H1 (cell line): Measurements from ENCODE around the gene PTPRR.

Source experiments
- CREB1 ChIP-seq: IDR thresholded peaks from 2 replicates; pipeline ENCODE4 v1.6.1; 2012; ENCODE audit warnings: inconsistent platforms
- KDM5A ChIP-seq: fragments of 200-600 bp; IDR thresholded peaks from 2 replicates; pipeline ENCODE4 v1.7.1; 2012; ENCODE audit warnings: mild to moderate bottlenecking, low read length, inconsistent platforms, mixed read lengths
- POLR2A ChIP-seq, 2 experiments: IDR thresholded peaks; 1 replicate in 1 of 2; 2 replicates in 1 of 2; pipeline ENCODE4 v1.6.1; 2011; ENCODE audit warnings: low read depth in 2 of 2, low read length in 2 of 2, mild to moderate bottlenecking in 2 of 2; ENCODE audit errors: control extremely low read depth in 1 of 2
- POLR2AphosphoS5 ChIP-seq: IDR thresholded peaks from 2 replicates; pipeline ENCODE4 v1.6.1; 2011; ENCODE audit warnings: low read depth, low read length
- RFX5 ChIP-seq: IDR thresholded peaks from 2 replicates; pipeline ENCODE4 v1.6.1; 2011; ENCODE audit warnings: low read depth, low read length, improper control_type of control experiment, borderline replicate concordance
- RNF2 ChIP-seq: fragments of 200-900, 300-1000 bp; sonication (generic); IDR thresholded peaks from 2 replicates; pipeline ENCODE4 v1.7.1; 2016; ENCODE audit warnings: borderline replicate concordance, low read depth, mild to moderate bottlenecking, antibody characterized with exemption, low read length; ENCODE audit not compliant: poor library complexity, severe bottlenecking; ENCODE audit errors: missing control alignments
- SIN3A ChIP-seq, 2 experiments: IDR thresholded peaks in 1 of 2; conservative IDR thresholded peaks in 1 of 2; 2 replicates each; pipeline ENCODE4 v1.6.1; 2011 to 2012; ENCODE audit warnings: low read length in 2 of 2, improper control_type of control experiment in 1 of 2, low read depth in 1 of 2, mild to moderate bottlenecking in 1 of 2
- SUZ12 ChIP-seq: fragments of 200-600 bp; sonication (generic); IDR thresholded peaks from 2 replicates; pipeline ENCODE4 v1.6.1; 2012; ENCODE audit warnings: mild to moderate bottlenecking, inconsistent platforms, low read length, moderate library complexity, mixed read lengths
- TAF7 ChIP-seq: optimal IDR thresholded peaks from 2 replicates; pipeline ENCODE3; 2011; ENCODE audit warnings: low read depth, mild to moderate bottlenecking, inconsistent platforms, low read length, moderate library complexity, borderline replicate concordance
- TF ChIP-seq, protein P1 (sequence below), 3 experiments: IDR thresholded peaks; 1 replicate in 2 of 3; 2 replicates in 1 of 3; pipeline versions ENCODE4 v1.5.1 to v1.6.1; 2011; ENCODE audit warnings: low read length in 3 of 3, mild to moderate bottlenecking in 3 of 3, inconsistent platforms in 2 of 3, low read depth in 1 of 3, moderate library complexity in 1 of 3; ENCODE audit not compliant: insufficient read depth in 1 of 3; ENCODE audit errors: control extremely low read depth in 1 of 3
- TF ChIP-seq, protein P2 (sequence below): IDR thresholded peaks from 2 replicates; pipeline ENCODE4 v1.6.1; 2012; ENCODE audit warnings: inconsistent platforms

DNA sequence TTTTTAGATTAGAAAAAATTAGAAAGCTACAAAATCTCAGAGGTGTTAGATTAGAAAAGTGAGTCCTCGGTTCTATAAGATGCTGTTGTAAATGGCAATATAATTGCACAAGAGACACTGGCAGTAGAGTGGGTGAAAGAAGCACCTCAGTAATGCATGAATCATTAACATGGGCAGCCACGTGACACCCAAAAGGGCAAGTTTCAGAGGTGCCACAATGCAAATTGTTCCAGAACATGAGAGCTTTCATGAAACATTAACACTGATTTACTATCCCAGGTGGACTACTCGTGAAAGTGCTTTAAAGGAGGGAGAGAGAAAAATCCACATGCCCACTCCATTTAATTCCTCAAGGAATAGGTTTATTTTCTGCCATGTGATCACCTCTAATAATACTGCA is 108.4 kb downstream of the PTPRR start:
- no peak for TF ChIP-seq RFX5
- no peak for TF ChIP-seq POLR2AphosphoS5
- TF ChIP-seq, protein P1, sequence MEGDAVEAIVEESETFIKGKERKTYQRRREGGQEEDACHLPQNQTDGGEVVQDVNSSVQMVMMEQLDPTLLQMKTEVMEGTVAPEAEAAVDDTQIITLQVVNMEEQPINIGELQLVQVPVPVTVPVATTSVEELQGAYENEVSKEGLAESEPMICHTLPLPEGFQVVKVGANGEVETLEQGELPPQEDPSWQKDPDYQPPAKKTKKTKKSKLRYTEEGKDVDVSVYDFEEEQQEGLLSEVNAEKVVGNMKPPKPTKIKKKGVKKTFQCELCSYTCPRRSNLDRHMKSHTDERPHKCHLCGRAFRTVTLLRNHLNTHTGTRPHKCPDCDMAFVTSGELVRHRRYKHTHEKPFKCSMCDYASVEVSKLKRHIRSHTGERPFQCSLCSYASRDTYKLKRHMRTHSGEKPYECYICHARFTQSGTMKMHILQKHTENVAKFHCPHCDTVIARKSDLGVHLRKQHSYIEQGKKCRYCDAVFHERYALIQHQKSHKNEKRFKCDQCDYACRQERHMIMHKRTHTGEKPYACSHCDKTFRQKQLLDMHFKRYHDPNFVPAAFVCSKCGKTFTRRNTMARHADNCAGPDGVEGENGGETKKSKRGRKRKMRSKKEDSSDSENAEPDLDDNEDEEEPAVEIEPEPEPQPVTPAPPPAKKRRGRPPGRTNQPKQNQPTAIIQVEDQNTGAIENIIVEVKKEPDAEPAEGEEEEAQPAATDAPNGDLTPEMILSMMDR (IDR thresholded peaks at IDR 0.05; ENCODE audit: control extremely low read depth in 1 of 3, insufficient read depth in 1 of 3, low read depth in 1 of 3, low read length in 3 of 3), result no peak
- TF ChIP-seq KDM5A, result no peak
- TF ChIP-seq TAF7, result no peak
- TF ChIP-seq, protein P2, sequence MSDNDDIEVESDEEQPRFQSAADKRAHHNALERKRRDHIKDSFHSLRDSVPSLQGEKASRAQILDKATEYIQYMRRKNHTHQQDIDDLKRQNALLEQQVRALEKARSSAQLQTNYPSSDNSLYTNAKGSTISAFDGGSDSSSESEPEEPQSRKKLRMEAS, result no peak
- TF ChIP-seq CREB1, result no peak
- TF ChIP-seq SIN3A (conservative IDR thresholded peaks at IDR 0.05 in 1 of 2, IDR thresholded peaks at IDR 0.05 in 1 of 2; ENCODE audit: low read depth in 1 of 2, low read length in 2 of 2), result no peak
- no peak for TF ChIP-seq RNF2
- no peak for TF ChIP-seq POLR2A (IDR thresholded peaks at IDR 0.05; ENCODE audit: control extremely low read depth in 1 of 2, low read depth in 2 of 2, low read length in 2 of 2)
- TF ChIP-seq SUZ12, result no peak
